ENCODE results near the gene PARD3B. TPM values are rescaled to one million over a fixed set of nuclear protein-coding genes. Genes with fewer than 3 reads are reported as not detected.

PARD3B gene
- total RNA-seq, 6 experiments from 2014 or later: 5.3 to 11.2 (median 8.3) TPM

DNA sequence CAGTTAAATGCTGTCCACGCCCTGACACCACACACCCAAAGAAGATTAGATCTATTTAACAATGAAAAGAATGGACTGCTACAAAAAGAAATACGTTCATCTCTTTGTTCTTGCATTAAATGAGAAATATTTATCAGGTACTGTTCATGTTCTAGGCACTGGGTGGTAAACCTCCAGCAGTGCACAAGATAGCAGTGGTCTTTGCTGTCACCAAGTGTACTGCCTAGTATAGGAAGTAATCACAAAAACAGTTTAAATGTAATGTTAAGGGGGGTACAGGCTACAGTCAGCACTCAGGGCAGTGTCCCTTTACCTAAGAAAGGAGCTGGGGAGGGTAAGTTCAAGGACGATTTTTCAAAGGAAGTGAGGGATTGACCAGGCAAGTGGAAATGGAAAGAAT, 443.6 kb downstream of the PARD3B start:
- Histone ChIP-seq H3K4me3 (no peak overlapping the region), H3K4me1 (no peaks in the 10 kb centered on the region), H3K27ac (no peak overlapping the region), H3K9me3 (no peaks in the 10 kb centered on the region), H3K27me3 (no peaks in the 10 kb centered on the region), H3K36me3 (no peaks in the 10 kb centered on the region)
- WGBS (ENCODE audit: insufficient coverage, low coverage, low lambda C conversion rate, missing lambda C conversion rate): 78% methylated on average over 3 of the region's 3 CpGs
- ATAC-seq (no peak), DNase-seq (no peak)
- TF ChIP-seq POLR2A (IDR thresholded peaks at IDR 0.05): no peak
- TF ChIP-seq, protein P1, sequence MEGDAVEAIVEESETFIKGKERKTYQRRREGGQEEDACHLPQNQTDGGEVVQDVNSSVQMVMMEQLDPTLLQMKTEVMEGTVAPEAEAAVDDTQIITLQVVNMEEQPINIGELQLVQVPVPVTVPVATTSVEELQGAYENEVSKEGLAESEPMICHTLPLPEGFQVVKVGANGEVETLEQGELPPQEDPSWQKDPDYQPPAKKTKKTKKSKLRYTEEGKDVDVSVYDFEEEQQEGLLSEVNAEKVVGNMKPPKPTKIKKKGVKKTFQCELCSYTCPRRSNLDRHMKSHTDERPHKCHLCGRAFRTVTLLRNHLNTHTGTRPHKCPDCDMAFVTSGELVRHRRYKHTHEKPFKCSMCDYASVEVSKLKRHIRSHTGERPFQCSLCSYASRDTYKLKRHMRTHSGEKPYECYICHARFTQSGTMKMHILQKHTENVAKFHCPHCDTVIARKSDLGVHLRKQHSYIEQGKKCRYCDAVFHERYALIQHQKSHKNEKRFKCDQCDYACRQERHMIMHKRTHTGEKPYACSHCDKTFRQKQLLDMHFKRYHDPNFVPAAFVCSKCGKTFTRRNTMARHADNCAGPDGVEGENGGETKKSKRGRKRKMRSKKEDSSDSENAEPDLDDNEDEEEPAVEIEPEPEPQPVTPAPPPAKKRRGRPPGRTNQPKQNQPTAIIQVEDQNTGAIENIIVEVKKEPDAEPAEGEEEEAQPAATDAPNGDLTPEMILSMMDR (IDR thresholded peaks at IDR 0.05): no peak
- intact Hi-C loops (cut with DNase I): no loop called here

DNA sequence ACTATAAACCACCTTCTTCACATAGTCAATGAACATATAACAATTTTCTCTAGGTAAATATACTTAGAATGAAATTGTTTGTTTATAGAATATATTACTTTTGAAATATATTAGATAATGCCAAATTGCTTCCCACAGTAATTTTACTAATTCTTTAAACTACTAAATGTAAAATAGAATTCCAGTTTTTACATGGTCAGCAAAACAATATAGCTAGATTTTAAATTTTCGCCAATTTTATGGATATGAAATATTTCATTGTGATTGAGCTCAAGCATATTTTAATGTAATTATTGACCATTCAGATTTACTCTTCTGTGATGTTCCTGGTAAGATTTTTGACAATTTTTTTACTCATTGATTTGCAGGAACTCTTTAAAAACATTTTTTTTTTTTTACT, 444.6 kb downstream of the PARD3B start:
- H3K27me3 ChIP-seq: no peaks in the 10 kb centered on the region
- WGBS (ENCODE audit: insufficient coverage, low coverage, low lambda C conversion rate, missing lambda C conversion rate): 90% methylated on average over 1 of the region's 1 CpG
- TF ChIP-seq, protein P1 (IDR thresholded peaks at IDR 0.05): no peak
- TF ChIP-seq POLR2A (IDR thresholded peaks at IDR 0.05): no peak
- DNase-seq (no peak), ATAC-seq (no peak)
- H3K9me3 ChIP-seq: no peaks in the 10 kb centered on the region
- H3K36me3 ChIP-seq: no peaks in the 10 kb centered on the region
- intact Hi-C loops (cut with DNase I): no loop called here
- no peaks in the 10 kb centered on the region for H3K4me1 ChIP-seq
- H3K4me3 ChIP-seq: no peak overlapping the region
- H3K27ac ChIP-seq: no peak overlapping the region

DNA sequence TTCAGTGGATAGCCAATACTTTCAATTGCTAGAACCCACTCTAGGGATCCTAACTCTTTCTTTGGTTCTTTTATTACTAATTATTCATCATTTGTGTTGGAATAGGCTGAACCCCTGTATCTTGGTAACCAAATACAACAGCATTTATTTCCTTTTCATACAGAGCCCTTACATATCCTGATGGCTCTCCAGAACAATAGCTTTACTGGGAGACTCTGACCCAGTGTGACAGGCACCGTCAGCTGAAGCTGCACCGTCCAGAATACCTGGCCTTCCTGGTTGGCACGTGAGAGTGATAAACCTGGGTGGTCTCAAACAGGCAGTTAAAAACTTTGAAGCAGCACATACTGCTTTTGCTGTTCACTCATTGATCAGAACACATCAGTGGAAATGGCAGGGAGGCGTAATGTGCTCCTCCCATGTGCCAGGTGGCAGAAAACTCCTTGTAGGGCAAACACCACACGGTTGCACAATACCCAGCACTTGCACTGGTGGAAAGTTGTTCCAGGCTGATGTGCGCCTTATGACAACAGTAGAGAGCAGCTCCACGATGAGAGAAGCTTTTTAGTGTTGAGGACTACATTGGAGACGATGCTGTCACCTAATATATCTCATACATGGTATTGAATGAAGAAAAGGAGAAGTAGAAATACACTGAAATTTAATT, 456.2 kb downstream of the PARD3B start:
- Histone ChIP-seq H3K4me3 (no peak overlapping the region), H3K4me1 (no peaks in the 10 kb centered on the region), H3K36me3 (no peaks in the 10 kb centered on the region), H3K27me3 (no peaks in the 10 kb centered on the region), H3K9me3 (no peaks in the 10 kb centered on the region), H3K27ac (no peak overlapping the region)
- intact Hi-C loops (cut with DNase I): no loop called here
- 75% methylated on average over 5 of the region's 8 CpGs for WGBS (ENCODE audit: insufficient coverage, low coverage, low lambda C conversion rate, missing lambda C conversion rate)
- DNase-seq: no peak
- peak in 2 of 4 donors; percentile 30 to 83 for ATAC-seq
- TF ChIP-seq POLR2A (IDR thresholded peaks at IDR 0.05): no peak
- TF ChIP-seq, protein P1 (IDR thresholded peaks at IDR 0.05): no peak

- DNase-seq (no peak), ATAC-seq (no peak)
- Histone ChIP-seq H3K36me3 (no peaks in the 10 kb centered on the region), H3K27me3 (no peaks in the 10 kb centered on the region), H3K4me3 (no peak overlapping the region), H3K9me3 (no peaks in the 10 kb centered on the region), H3K4me1 (no peaks in the 10 kb centered on the region), H3K27ac (no peak overlapping the region)
- TF ChIP-seq, protein P1 (IDR thresholded peaks at IDR 0.05): no peak
- no peak for TF ChIP-seq POLR2A (IDR thresholded peaks at IDR 0.05)
- 86% methylated on average over 3 of the region's 3 CpGs for WGBS (ENCODE audit: insufficient coverage, low coverage, low lambda C conversion rate, missing lambda C conversion rate)
- intact Hi-C loops (cut with DNase I): no loop called here
These were observed 457.1 kb downstream of the PARD3B start for GRCh38 chr2:205002390-205002789.
